GM19372 (cell line): Measurements from ENCODE around the gene CCDC185.

ENCODE experiments used
- ATAC-seq: cut with Tn5 transposase; IDR thresholded peaks from one replicate; pipeline ENCODE4 v1.9.1; 2021; ENCODE audit warnings: mild to moderate bottlenecking, low read depth, moderate library complexity; ENCODE audit not compliant: unreplicated experiment

The CCDC185 gene

DNA sequence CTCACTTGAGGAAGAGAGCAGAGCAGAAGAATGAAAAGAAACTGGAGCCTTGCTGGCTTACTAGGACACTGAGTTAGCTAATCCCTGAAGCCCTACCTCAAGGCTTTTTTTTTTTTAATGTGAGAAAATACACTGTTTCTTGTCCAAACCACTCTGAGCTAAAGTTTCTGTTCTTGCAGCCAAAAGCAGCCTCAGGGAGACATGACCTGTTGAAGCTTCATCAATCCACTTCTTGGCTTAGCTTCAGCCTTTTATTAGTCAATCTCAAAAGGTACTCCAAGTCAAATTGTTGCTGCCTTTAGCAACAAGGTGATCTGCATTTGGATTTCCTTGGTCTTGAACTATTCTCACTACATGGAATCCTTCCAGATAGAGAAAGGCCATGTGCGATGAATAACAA lies 33.7 kb downstream of the CCDC185 start:
- ATAC-seq = no peak

DNA sequence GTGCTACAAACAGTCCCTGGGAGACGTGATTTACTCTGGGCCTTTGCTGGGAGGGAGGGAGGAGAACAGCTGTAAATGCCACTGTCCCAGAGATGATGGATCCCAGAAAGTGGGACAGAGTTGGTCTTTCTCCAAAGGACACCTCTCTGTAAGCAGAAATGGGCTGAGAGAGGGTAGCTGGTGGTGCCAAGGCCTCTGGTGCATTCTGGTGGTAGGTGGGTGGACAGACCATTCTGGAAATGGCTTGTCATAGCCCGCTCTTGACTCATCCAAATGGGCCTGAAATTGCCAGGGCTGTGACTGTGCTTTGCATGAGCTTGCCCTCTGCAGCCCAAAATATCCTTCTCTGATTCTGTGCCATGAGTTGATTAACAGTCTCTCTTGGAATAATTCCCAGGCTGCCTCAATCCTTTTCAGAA lies 36.1 kb downstream of the CCDC185 start:
- ATAC-seq = no peak

DNA sequence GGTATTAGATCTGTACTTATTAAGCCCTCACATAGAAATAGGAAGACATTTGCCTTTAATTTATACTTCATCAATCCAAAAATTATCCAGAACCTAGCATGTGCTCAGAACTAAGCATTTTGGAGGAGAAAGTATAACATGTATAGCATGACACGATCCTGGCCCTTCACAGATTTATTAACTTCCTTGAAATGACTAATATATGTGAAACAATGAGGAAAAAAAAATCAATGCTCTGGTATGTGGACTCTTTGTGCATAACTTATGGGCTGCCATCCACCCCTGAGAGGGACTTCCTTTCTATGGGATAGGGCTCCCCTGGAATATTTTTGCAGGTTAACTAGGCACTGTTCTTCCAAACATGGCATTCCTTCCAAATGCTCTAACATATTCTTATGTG lies 36.6 kb downstream of the CCDC185 start:
- no peak for ATAC-seq

DNA sequence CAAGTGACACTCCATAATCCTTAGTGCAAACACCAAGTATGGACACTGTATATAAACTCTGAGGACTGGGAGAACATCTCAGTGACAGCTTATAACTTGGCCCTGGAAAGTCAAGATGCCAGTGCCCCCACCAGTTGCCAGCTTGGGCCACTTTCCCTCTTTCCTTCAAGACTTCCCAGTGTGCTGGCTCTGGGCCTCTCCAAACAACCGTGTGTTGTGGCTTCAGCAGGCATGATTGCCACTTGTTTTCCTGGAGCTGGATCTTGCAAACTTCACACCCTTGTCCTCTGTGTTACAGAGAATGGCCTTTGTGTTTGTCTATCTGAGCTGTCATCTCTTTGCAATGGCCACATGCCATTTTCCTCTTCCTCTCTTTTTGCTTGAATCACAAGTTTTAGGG lies 37.0 kb downstream of the CCDC185 start:
- no peak for ATAC-seq

DNA sequence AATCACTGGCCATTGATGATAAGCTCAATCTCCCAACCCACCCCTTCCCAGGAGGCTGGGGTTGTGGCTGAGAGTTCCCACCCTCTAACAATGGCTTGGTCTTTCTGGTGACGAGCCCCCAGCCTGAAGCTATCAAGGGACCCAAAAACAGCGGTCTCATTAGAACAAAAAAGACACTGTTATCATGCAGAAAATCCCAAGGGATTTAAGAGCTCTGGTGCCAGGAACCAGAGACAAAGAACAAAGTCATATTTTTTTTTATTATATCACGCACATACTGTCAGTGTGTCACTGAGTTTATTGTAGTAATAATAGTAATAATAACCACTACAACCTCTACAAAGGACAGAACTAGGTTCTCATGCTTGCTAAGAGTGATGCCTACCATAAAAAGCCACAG lies 43.9 kb downstream of the CCDC185 start:
- ATAC-seq = no peak

DNA sequence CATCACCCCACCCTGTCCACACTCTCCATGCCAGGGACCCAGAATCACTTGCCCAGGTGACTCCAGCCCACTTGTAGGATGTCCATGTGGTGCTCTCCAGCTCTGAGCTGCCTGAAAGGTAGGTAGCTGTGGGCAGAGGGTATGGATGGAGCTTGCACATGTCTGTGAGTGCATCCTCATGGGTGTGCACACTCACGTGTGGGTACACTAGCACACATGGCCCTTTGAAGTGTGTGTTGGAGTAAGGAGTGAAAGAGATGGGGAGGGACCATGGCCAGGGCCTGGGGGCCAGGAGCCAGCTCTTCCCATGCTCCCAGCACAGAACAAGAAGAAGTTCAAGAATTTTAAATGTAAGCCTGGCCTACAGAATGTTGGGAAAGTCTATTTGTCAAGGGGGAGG lies 50.2 kb downstream of the CCDC185 start:
- no peak for ATAC-seq

DNA sequence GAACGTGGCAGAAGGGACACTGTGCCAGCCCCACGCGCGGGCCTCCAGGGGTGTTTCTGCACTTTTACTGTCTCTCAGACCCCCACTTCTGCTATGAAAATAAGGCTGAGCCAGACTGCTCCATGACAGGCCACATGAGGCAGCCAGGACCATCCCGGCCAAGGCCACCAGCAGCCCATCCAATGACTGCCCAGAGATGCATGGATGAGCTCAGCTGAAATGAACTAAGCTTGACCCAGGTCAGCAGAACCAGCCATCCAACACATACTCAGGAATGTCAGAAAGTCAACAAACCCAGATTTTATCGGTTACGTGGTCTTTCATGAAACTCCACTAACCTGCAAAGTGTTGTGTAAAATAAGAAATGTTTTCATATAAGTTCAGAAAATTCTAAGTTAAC lies 51.2 kb downstream of the CCDC185 start:
- ATAC-seq = no peak
